Epithelial cell of proximal tubule (primary cell): ENCODE results near the gene ADD2. TPM values are rescaled to one million over a fixed set of nuclear protein-coding genes. Genes with fewer than 3 reads are reported as not detected.
A peak's percentile ranks its signal among the peaks of the same experiment; 100 is the strongest.

Experiments
- DNase-seq: peaks from one replicate; pipeline ENCODE4 v3.0.0-alpha.2; 2011; ENCODE audit warnings: low read depth
- H3K4me3 ChIP-seq: 2 replicates; pipeline ENCODE4 v1.5.1; 2011; ENCODE audit warnings: low read depth, mild to moderate bottlenecking, low read length
- CTCF ChIP-seq: conservative IDR thresholded peaks from 2 replicates; pipeline ENCODE4 v1.5.1; 2012; ENCODE audit warnings: low read depth, mild to moderate bottlenecking, low read length
- total RNA-seq: library from RNA; depleted of rRNA; stranded (reverse); fragments of >200 nt; gene quantifications from 2 replicates; pipeline ENCODE4 v1.2.3, GENCODE V29; 2015

Gene ADD2
- total RNA-seq, 1 donor from 2014 or later: 21.3 TPM

- TF ChIP-seq CTCF: no peak
- no peak for DNase-seq
- H3K4me3 ChIP-seq: no peak overlapping the region
Observed at GRCh38 chr2:70752396-70752795, 15.6 kb downstream of the ADD2 start.

- TF ChIP-seq CTCF: no peak
- no peak for DNase-seq
- no peak overlapping the region for H3K4me3 ChIP-seq
Observed at GRCh38 chr2:70751881-70752280, 16.1 kb downstream of the ADD2 start.

GRCh38 chr2:70750320-70750719 is 17.7 kb downstream of the ADD2 start:
- no peak for DNase-seq

GRCh38 chr2:70748002-70748784 is 19.8 kb downstream of the ADD2 start:
- no peak for DNase-seq
- no peak overlapping the region for H3K4me3 ChIP-seq
- peak; percentile 7 for TF ChIP-seq CTCF

More at GRCh38 chr2:70750320-70750719, 17.7 kb downstream of the ADD2 start:
- no peak overlapping the region for H3K4me3 ChIP-seq
- TF ChIP-seq CTCF: no peak

GRCh38 chr2:70747284-70747683 is 20.7 kb downstream of the ADD2 start:
- H3K4me3 ChIP-seq: no peak overlapping the region
- no peak for DNase-seq
- no peak for TF ChIP-seq CTCF

GRCh38 chr2:70746094-70746974 is 21.7 kb downstream of the ADD2 start:
- H3K4me3 ChIP-seq: no peak overlapping the region
- no peak for DNase-seq
- no peak for TF ChIP-seq CTCF
